ENCODE measurements around the gene COG1.

The COG1 gene

GRCh38 chr17:73165616-73166404 lies 27.0 kb upstream of the COG1 start:
- H3K36me3 ChIP-seq (ENCODE audit: insufficient read depth, low read length): no peaks in the 10 kb centered on the region
- no peak overlapping the region for H3K9ac ChIP-seq (ENCODE audit: low read depth, low read length)
- DNase-seq: no peak
- TF ChIP-seq EZH2 (IDR thresholded peaks at IDR 0.05; ENCODE audit: borderline replicate concordance, low read depth, low read length, severe bottlenecking): peak; percentile 86
- no peak for TF ChIP-seq CTCF (IDR thresholded peaks at IDR 0.05; ENCODE audit: borderline replicate concordance, extremely low read depth, low read length, poor library complexity, severe bottlenecking)
- peak overlapping the region in 1 of 2 experiments; percentile 42; a peak in 2 of 4 replicates for H3K4me3 ChIP-seq (ENCODE audit: low read depth in 1 of 2, low read length in 2 of 2)
- H3K27ac ChIP-seq (ENCODE audit: low read length): no peak overlapping the region
- H2AFZ ChIP-seq (ENCODE audit: low read depth, low read length): no peak overlapping the region
- H3K27me3 ChIP-seq (ENCODE audit: insufficient read depth, low read length, poor library complexity): peaks cover 28% of the 10 kb centered on the region
- H3K4me2 ChIP-seq (ENCODE audit: insufficient read depth, low read length): peak overlapping the region; percentile 58
- no peaks in the 10 kb centered on the region for H4K20me1 ChIP-seq (ENCODE audit: insufficient read depth, low read length)
- no peaks in the 10 kb centered on the region for H3K9me3 ChIP-seq (ENCODE audit: insufficient read depth, low read length, severe bottlenecking)
- ATAC-seq (ENCODE audit: insufficient read depth, low read depth): peak; percentile 51
- peaks cover 12% of the 10 kb centered on the region for H3K4me1 ChIP-seq (ENCODE audit: insufficient read depth, low read length)
- no peaks in the 10 kb centered on the region for H3K79me2 ChIP-seq (ENCODE audit: insufficient read depth, low read length)

- no peaks in the 10 kb centered on the region for H4K20me1 ChIP-seq (ENCODE audit: insufficient read depth, low read length)
- no peaks in the 10 kb centered on the region for H3K79me2 ChIP-seq (ENCODE audit: insufficient read depth, low read length)
- no peaks in the 10 kb centered on the region for H3K9me3 ChIP-seq (ENCODE audit: insufficient read depth, low read length, severe bottlenecking)
- DNase-seq: no peak
- no peak overlapping the region for H3K27ac ChIP-seq (ENCODE audit: low read length)
- no peaks in the 10 kb centered on the region for H3K36me3 ChIP-seq (ENCODE audit: insufficient read depth, low read length)
- ATAC-seq (ENCODE audit: insufficient read depth, low read depth): 0 out of 3 replicates have a peak, but pooled peaks have one; percentile 11
- no peak for TF ChIP-seq EZH2 (IDR thresholded peaks at IDR 0.05; ENCODE audit: borderline replicate concordance, low read depth, low read length, severe bottlenecking)
- TF ChIP-seq CTCF (IDR thresholded peaks at IDR 0.05; ENCODE audit: borderline replicate concordance, extremely low read depth, low read length, poor library complexity, severe bottlenecking): no peak
- H3K27me3 ChIP-seq (ENCODE audit: insufficient read depth, low read length, poor library complexity): peaks cover 28% of the 10 kb centered on the region
- H3K4me3 ChIP-seq (ENCODE audit: low read depth in 1 of 2, low read length in 2 of 2): peak overlapping the region in 1 of 2 experiments; percentile 42; a peak in 1 of 4 replicates
- H3K9ac ChIP-seq (ENCODE audit: low read depth, low read length): no peak overlapping the region
- H3K4me2 ChIP-seq (ENCODE audit: insufficient read depth, low read length): peak overlapping the region; percentile 58; the same call in 1 of the 2 replicates
- peaks cover 13% of the 10 kb centered on the region for H3K4me1 ChIP-seq (ENCODE audit: insufficient read depth, low read length)
- H2AFZ ChIP-seq (ENCODE audit: low read depth, low read length): no peak overlapping the region
These were observed 25.9 kb upstream of the COG1 start for GRCh38 chr17:73166731-73167581.

GRCh38 chr17:73168667-73169066 lies 24.2 kb upstream of the COG1 start:
- H3K27ac ChIP-seq (ENCODE audit: low read length): no peak overlapping the region
- H3K4me3 ChIP-seq (ENCODE audit: low read depth in 1 of 2, low read length in 2 of 2): no peak overlapping the region
- H3K27me3 ChIP-seq (ENCODE audit: insufficient read depth, low read length, poor library complexity): peaks cover 28% of the 10 kb centered on the region
- ATAC-seq (ENCODE audit: insufficient read depth, low read depth): no peak
- H3K4me1 ChIP-seq (ENCODE audit: insufficient read depth, low read length): peaks cover 14% of the 10 kb centered on the region
- H4K20me1 ChIP-seq (ENCODE audit: insufficient read depth, low read length): no peaks in the 10 kb centered on the region
- DNase-seq: no peak
- H3K4me2 ChIP-seq (ENCODE audit: insufficient read depth, low read length): no peak overlapping the region
- H3K9me3 ChIP-seq (ENCODE audit: insufficient read depth, low read length, severe bottlenecking): no peaks in the 10 kb centered on the region
- no peak overlapping the region for H2AFZ ChIP-seq (ENCODE audit: low read depth, low read length)
- no peaks in the 10 kb centered on the region for H3K79me2 ChIP-seq (ENCODE audit: insufficient read depth, low read length)
- no peaks in the 10 kb centered on the region for H3K36me3 ChIP-seq (ENCODE audit: insufficient read depth, low read length)
- H3K9ac ChIP-seq (ENCODE audit: low read depth, low read length): no peak overlapping the region
- no peak for TF ChIP-seq EZH2 (IDR thresholded peaks at IDR 0.05; ENCODE audit: borderline replicate concordance, low read depth, low read length, severe bottlenecking)
- TF ChIP-seq CTCF (IDR thresholded peaks at IDR 0.05; ENCODE audit: borderline replicate concordance, extremely low read depth, low read length, poor library complexity, severe bottlenecking): no peak

All from DND-41 (cell line).